H1 (cell line): ENCODE results near the gene GANC. TPM values are rescaled to one million over a fixed set of nuclear protein-coding genes. Genes with fewer than 3 reads are reported as not detected.

Source experiments
- CTCF ChIA-PET: fragments of 300-600 bp; sonication (Branson Sonifier 250); formaldehyde crosslinking; loops from one replicate; lab custom pipeline; 2021; ENCODE audit not compliant: partially characterized antibody; lab: Charles Lee
- POLR2A ChIA-PET: fragments of 300-600 bp; sonication (Branson Sonifier 250); formaldehyde crosslinking; loops from one replicate; lab custom pipeline; 2021; ENCODE audit warnings: inconsistent platforms; ENCODE audit not compliant: partially characterized antibody; lab: Charles Lee
- DNase-seq, 2 experiments: peaks; one replicate each; pipeline versions ENCODE4 v3.0.0 to v3.0.0-alpha.2; 2010 to 2022; ENCODE audit warnings: low spot score in 2 of 2, low read depth in 1 of 2, mixed read lengths in 1 of 2
- FAIRE-seq: peaks from 2 replicates; lab custom pipeline; 2011; peaks lifted over from hg19 to GRCh38; lab: Jason Lieb, UNC
- H2AFZ ChIP-seq: 2 replicates; pipeline ENCODE4 v1.8.1; 2012; ENCODE audit warnings: low read length, inconsistent platforms
- H2AK5ac ChIP-seq: 2 replicates; pipeline ENCODE4 v1.6.1; 2013; ENCODE audit warnings: low read depth, low read length
- H2BK120ac ChIP-seq: replicated peaks from 2 replicates; pipeline ENCODE3; 2013; ENCODE audit warnings: low read depth, low read length, inconsistent platforms
- H2BK12ac ChIP-seq: 2 replicates; pipeline ENCODE4 v1.6.1; 2013; ENCODE audit warnings: low read depth, low read length
- H2BK15ac ChIP-seq: 2 replicates; pipeline ENCODE4 v1.6.1; 2013; ENCODE audit warnings: low read length
- H2BK20ac ChIP-seq: 2 replicates; pipeline ENCODE4 v1.6.1; 2013; ENCODE audit warnings: low read length
- H2BK5ac ChIP-seq: 2 replicates; pipeline ENCODE4 v1.6.1; 2013; ENCODE audit warnings: low read depth, low read length
- H3K14ac ChIP-seq: 2 replicates; pipeline ENCODE4 v1.6.1; 2013; ENCODE audit warnings: inconsistent platforms; ENCODE audit not compliant: insufficient read length
- H3K18ac ChIP-seq: 2 replicates; pipeline ENCODE4 v1.6.1; 2013; ENCODE audit warnings: low read length; ENCODE audit errors: extremely low read depth
- H3K23ac ChIP-seq: 2 replicates; pipeline ENCODE4 v1.6.1; 2013; ENCODE audit warnings: inconsistent platforms; ENCODE audit not compliant: insufficient read length
- H3K23me2 ChIP-seq: 2 replicates; pipeline ENCODE4 v1.6.1; 2013; ENCODE audit warnings: low read depth, low read length
- H3K27ac ChIP-seq: 2 replicates; pipeline ENCODE4 v1.6.1; 2011; ENCODE audit warnings: low read depth, low read length, inconsistent platforms
- H3K27me3 ChIP-seq, 4 experiments: replicated peaks in 1 of 4; 1 replicate in 1 of 4; 2 replicates in 3 of 4; pipeline versions ENCODE4 v1.6.1 to v1.8.1; 2011 to 2013; ENCODE audit warnings: low read length in 3 of 4, mild to moderate bottlenecking in 3 of 4, inconsistent platforms in 2 of 4, mixed read lengths in 2 of 4, moderate library complexity in 1 of 4; ENCODE audit not compliant: control insufficient read depth in 3 of 4, insufficient read depth in 3 of 4; ENCODE audit errors: extremely low read depth in 1 of 4
- H3K36me3 ChIP-seq, 4 experiments: 2 replicates each; pipeline versions ENCODE4 v1.6.1 to v1.8.1; 2011 to 2013; ENCODE audit warnings: mild to moderate bottlenecking in 4 of 4, low read length in 3 of 4, moderate library complexity in 2 of 4, control low read depth in 1 of 4, inconsistent platforms in 1 of 4; ENCODE audit not compliant: insufficient read depth in 4 of 4, control insufficient read depth in 2 of 4
- H3K4ac ChIP-seq: replicated peaks from 2 replicates; pipeline ENCODE3; 2013; ENCODE audit warnings: low read length, low read depth, mixed read lengths, inconsistent platforms; ENCODE audit not compliant: insufficient read length
- H3K4me1 ChIP-seq, 4 experiments: replicated peaks in 1 of 4; 1 replicate in 1 of 4; 2 replicates in 3 of 4; pipeline versions ENCODE4 v1.6.1 to v1.8.1; 2011 to 2013; ENCODE audit warnings: low read length in 3 of 4, inconsistent platforms in 2 of 4, mixed read lengths in 1 of 4; ENCODE audit not compliant: insufficient read depth in 4 of 4, control insufficient read depth in 3 of 4
- H3K4me2 ChIP-seq, 2 experiments: 2 replicates each; pipeline versions ENCODE4 v1.6.1 to v1.8.1; 2011 to 2013; ENCODE audit warnings: low read depth in 2 of 2, low read length in 2 of 2, control low read depth in 1 of 2, inconsistent platforms in 1 of 2, mild to moderate bottlenecking in 1 of 2; ENCODE audit not compliant: insufficient read depth in 1 of 2
- H3K4me3 ChIP-seq, 4 experiments: fragments of 200-600, 300-600 bp in 1 of 4; sonication (generic), shearing (Covaris generic), sonication (Bioruptor Twin) in 1 of 4; 2 replicates each; pipeline versions ENCODE4 v1.5.1 to v1.8.1; 2011 to 2016; ENCODE audit warnings: low read length in 4 of 4, low read depth in 3 of 4, control low read depth in 2 of 4, inconsistent platforms in 2 of 4, mild to moderate bottlenecking in 2 of 4, mixed read lengths in 1 of 4, moderate library complexity in 1 of 4; ENCODE audit not compliant: insufficient read depth in 2 of 4; ENCODE audit errors: extremely low read depth in 1 of 4
- H3K56ac ChIP-seq: replicated peaks from 2 replicates; pipeline ENCODE3; 2013; ENCODE audit warnings: low read depth, mild to moderate bottlenecking, mixed read lengths, low read length, inconsistent platforms; ENCODE audit not compliant: insufficient read length
- H3K79me1 ChIP-seq: 2 replicates; pipeline ENCODE4 v1.6.1; 2013; ENCODE audit warnings: low read depth, low read length, control low read depth
- H3K79me2 ChIP-seq, 2 experiments: 2 replicates each; pipeline versions ENCODE4 v1.6.1 to v1.8.1; 2012 to 2013; ENCODE audit warnings: low read length in 2 of 2, mild to moderate bottlenecking in 2 of 2, inconsistent platforms in 1 of 2; ENCODE audit not compliant: insufficient read depth in 2 of 2, control insufficient read depth in 1 of 2
- H3K9ac ChIP-seq, 4 experiments: replicated peaks in 1 of 4; 1 replicate in 1 of 4; 2 replicates in 3 of 4; pipeline versions ENCODE4 v1.6.1 to v1.8.1; 2011 to 2013; ENCODE audit warnings: low read depth in 3 of 4, low read length in 3 of 4, control low read depth in 2 of 4, mild to moderate bottlenecking in 2 of 4, moderate library complexity in 2 of 4, inconsistent platforms in 1 of 4; ENCODE audit errors: extremely low read depth in 1 of 4
- H3K9me3 ChIP-seq, 2 experiments: 2 replicates each; pipeline versions ENCODE4 v1.6.1 to v1.8.1; 2012 to 2013; ENCODE audit warnings: mild to moderate bottlenecking in 2 of 2, moderate library complexity in 2 of 2, control low read depth in 1 of 2, inconsistent platforms in 1 of 2, low read depth in 1 of 2, low read length in 1 of 2, mixed read lengths in 1 of 2; ENCODE audit not compliant: insufficient read depth in 2 of 2
- H4K20me1 ChIP-seq, 2 experiments: replicated peaks in 1 of 2; 2 replicates each; pipeline versions ENCODE3 to v1.8.1; 2011 to 2013; ENCODE audit warnings: inconsistent platforms in 2 of 2, low read length in 2 of 2, mild to moderate bottlenecking in 1 of 2; ENCODE audit not compliant: insufficient read depth in 2 of 2, control insufficient read depth in 1 of 2
- H4K5ac ChIP-seq: 2 replicates; pipeline ENCODE4 v1.6.1; 2013; ENCODE audit warnings: low read length, low read depth, mixed read lengths, inconsistent platforms; ENCODE audit not compliant: insufficient read length
- H4K8ac ChIP-seq: 2 replicates; pipeline ENCODE4 v1.8.0; 2013; ENCODE audit warnings: mild to moderate bottlenecking, moderate library complexity, low read length, inconsistent platforms; ENCODE audit not compliant: insufficient read depth; ENCODE audit errors: extremely low read depth
- H4K91ac ChIP-seq: replicated peaks from 2 replicates; pipeline ENCODE3; 2013; ENCODE audit warnings: low read length, mixed read lengths, inconsistent platforms; ENCODE audit not compliant: insufficient read length
- BCL11A ChIP-seq, 2 experiments: IDR thresholded peaks; one replicate each; pipeline ENCODE4 v1.6.1; 2011; ENCODE audit warnings: low read depth in 2 of 2, low read length in 2 of 2, mild to moderate bottlenecking in 2 of 2
- BRCA1 ChIP-seq: IDR thresholded peaks from 2 replicates; pipeline ENCODE4 v1.6.1; 2012; ENCODE audit warnings: low read depth, low read length, improper control_type of control experiment
- CEBPB ChIP-seq: IDR thresholded peaks from 2 replicates; pipeline ENCODE4 v1.6.1; 2012; ENCODE audit warnings: low read depth, low read length
- EGR1 ChIP-seq: IDR thresholded peaks from 2 replicates; pipeline ENCODE4 v1.6.1; 2011; ENCODE audit warnings: low read depth, low read length, borderline replicate concordance
- KDM1A ChIP-seq: fragments of 200-600, 300-600 bp; sonication (generic); IDR thresholded peaks from 2 replicates; pipeline ENCODE4 v1.7.1; 2016; ENCODE audit warnings: mild to moderate bottlenecking, low read length, borderline replicate concordance
- MAFK ChIP-seq: IDR thresholded peaks from 2 replicates; pipeline ENCODE4 v1.6.1; 2012; ENCODE audit warnings: low read depth, mild to moderate bottlenecking, improper control_type of control experiment, low read length
- MAX ChIP-seq: IDR thresholded peaks from 2 replicates; pipeline ENCODE4 v1.6.1; 2012; ENCODE audit warnings: inconsistent platforms
- POLR2A ChIP-seq, 2 experiments: IDR thresholded peaks; 1 replicate in 1 of 2; 2 replicates in 1 of 2; pipeline ENCODE4 v1.6.1; 2011; ENCODE audit warnings: low read depth in 2 of 2, low read length in 2 of 2, mild to moderate bottlenecking in 2 of 2; ENCODE audit errors: control extremely low read depth in 1 of 2
- SAP30 ChIP-seq: fragments of 300-600 bp; sonication (generic); IDR thresholded peaks from 2 replicates; pipeline ENCODE4 v1.7.1; 2012; ENCODE audit warnings: low read length, moderate library complexity, mild to moderate bottlenecking, inconsistent platforms; ENCODE audit not compliant: insufficient read depth, insufficient replicate concordance
- SIX5 ChIP-seq: IDR thresholded peaks from 2 replicates; pipeline ENCODE4 v1.6.1; 2011; ENCODE audit warnings: mild to moderate bottlenecking, low read depth, low read length
- SP4 ChIP-seq: IDR thresholded peaks from 2 replicates; pipeline ENCODE4 v1.6.1; 2012; ENCODE audit warnings: low read length, inconsistent platforms
- TAF7 ChIP-seq: optimal IDR thresholded peaks from 2 replicates; pipeline ENCODE3; 2011; ENCODE audit warnings: low read depth, mild to moderate bottlenecking, inconsistent platforms, low read length, moderate library complexity, borderline replicate concordance
- TBP ChIP-seq: IDR thresholded peaks from 2 replicates; pipeline ENCODE4 v1.6.1; 2011; ENCODE audit warnings: low read depth, low read length, improper control_type of control experiment
- YY1 ChIP-seq: IDR thresholded peaks from 2 replicates; pipeline ENCODE4 v1.6.1; 2011; ENCODE audit warnings: low read depth, mild to moderate bottlenecking, low read length
- WGBS, 2 experiments: shearing (Covaris generic) in 1 of 2; methylation state at CpG; one replicate each; pipeline versions ENCODE4 v1.1.6 to v1.1.7; 2013 to 2015; ENCODE audit warnings: low lambda C conversion rate in 2 of 2, mixed read lengths in 2 of 2, inconsistent platforms in 1 of 2, low coverage in 1 of 2, missing lambda C conversion rate in 1 of 2; ENCODE audit not compliant: insufficient replicate concordance in 2 of 2, insufficient coverage in 1 of 2, insufficient read length in 1 of 2; ENCODE audit errors: extremely low coverage in 1 of 2, missing lambda C conversion rate in 1 of 2; 5-methylcytosine and 5-hydroxymethylcytosine counted together
- polyA plus RNA-seq, 7 experiments: library from polyadenylated mRNA; depleted of rRNA in 3 of 7; stranded (reverse) in 5 of 7; unstranded in 2 of 7; fragments of >200 nt in 5 of 7; fragments of 200-250 nt in 2 of 7; gene quantifications; 1 replicate in 5 of 7; 2 replicates in 1 of 7; 4 replicates in 1 of 7; pipeline versions ENCODE4 v1.2.1 to v1.2.3, GENCODE V29; 2011 to 2013; ENCODE audit warnings: missing spikeins in 2 of 7, mixed read lengths in 2 of 7
- total RNA-seq: library from RNA; stranded (reverse); fragmentation: NEBNext Ultra II Directional; extraction: Animal tissue kit (Norgen Biotek cat#: 25700); gene quantifications from 2 replicates; pipeline ENCODE4 v1.2.1, GENCODE V29; 2021
- TF ChIP-seq, protein P1 (sequence below): IDR thresholded peaks from 2 replicates; pipeline ENCODE4 v1.6.1; 2012; ENCODE audit warnings: inconsistent platforms

GANC gene
- total and polyA plus RNA-seq, 2 of the 8 experiments (the other 6 are each of a cell fraction or from before 2014, with no cell fraction given): 6.8 to 14.4 TPM

GRCh38 chr15:42289166-42289565 is 16.2 kb downstream of the GANC start:
- H3K27ac ChIP-seq: no peak overlapping the region
- ChIA-PET POLR2A (no interaction called here), CTCF (no interaction called here)
- H3K23ac ChIP-seq: no peak overlapping the region
- no peak overlapping the region for H2BK12ac ChIP-seq
- no peak overlapping the region for H4K5ac ChIP-seq
- DNase-seq (no peak), FAIRE-seq (no peak)
- no peaks in the 10 kb centered on the region for H3K79me1 ChIP-seq
- no peak overlapping the region for H2BK15ac ChIP-seq
- H4K8ac ChIP-seq: no peak overlapping the region
- no peak overlapping the region for H3K9ac ChIP-seq
- no peaks in the 10 kb centered on the region for H3K9me3 ChIP-seq
- H2BK5ac ChIP-seq: no peak overlapping the region
- H3K36me3 ChIP-seq: peaks cover 0 to 4% (median 0%) of the 10 kb centered on the region in 4 experiments; a peak in 1 of 8 replicates
- H3K18ac ChIP-seq: no peak overlapping the region
- 87% methylated on average over 1 of the region's 1 CpG; no CpG with 5 or more reads in 1 of the 2 experiments for WGBS, 2 experiments
- H3K14ac ChIP-seq: no peak overlapping the region
- no peak overlapping the region for H3K4ac ChIP-seq
- H4K91ac ChIP-seq: no peak overlapping the region
- H3K56ac ChIP-seq: no peak overlapping the region
- no peak overlapping the region for H2BK120ac ChIP-seq
- H3K79me2 ChIP-seq: no peaks in the 10 kb centered on the region
- H2AK5ac ChIP-seq: no peak overlapping the region
- H3K23me2 ChIP-seq: no peaks in the 10 kb centered on the region
- H3K27me3 ChIP-seq: no peaks in the 10 kb centered on the region
- H2AFZ ChIP-seq: no peak overlapping the region
- H3K4me2 ChIP-seq: no peak overlapping the region
- peaks cover 0 to 3% (median 0%) of the 10 kb centered on the region in 4 experiments; a peak in 1 of 7 replicates for H3K4me1 ChIP-seq
- H2BK20ac ChIP-seq: no peak overlapping the region
- no peaks in the 10 kb centered on the region for H4K20me1 ChIP-seq
- H3K4me3 ChIP-seq: no peak overlapping the region
- no peak for TF ChIP-seq MAX
- no peak for TF ChIP-seq CEBPB
- no peak for TF ChIP-seq TBP
- no peak for TF ChIP-seq BRCA1
- TF ChIP-seq BCL11A (IDR thresholded peaks at IDR 0.05; ENCODE audit: low read depth in 2 of 2, low read length in 2 of 2): no peak
- no peak for TF ChIP-seq EGR1
- TF ChIP-seq KDM1A: no peak
- no peak for TF ChIP-seq SP4
- TF ChIP-seq, protein P1, sequence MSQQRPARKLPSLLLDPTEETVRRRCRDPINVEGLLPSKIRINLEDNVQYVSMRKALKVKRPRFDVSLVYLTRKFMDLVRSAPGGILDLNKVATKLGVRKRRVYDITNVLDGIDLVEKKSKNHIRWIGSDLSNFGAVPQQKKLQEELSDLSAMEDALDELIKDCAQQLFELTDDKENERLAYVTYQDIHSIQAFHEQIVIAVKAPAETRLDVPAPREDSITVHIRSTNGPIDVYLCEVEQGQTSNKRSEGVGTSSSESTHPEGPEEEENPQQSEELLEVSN: no peak
- no peak for TF ChIP-seq SIX5
- no peak for TF ChIP-seq MAFK
- no peak for TF ChIP-seq POLR2A (IDR thresholded peaks at IDR 0.05; ENCODE audit: control extremely low read depth in 1 of 2, low read depth in 2 of 2, low read length in 2 of 2)
- TF ChIP-seq SAP30: no peak
- TF ChIP-seq YY1: no peak
- TF ChIP-seq TAF7: no peak
